K562 (cell line): Measurements from ENCODE around the gene HEPACAM. TPM values are rescaled to one million over a fixed set of nuclear protein-coding genes. Genes with fewer than 3 reads are reported as not detected.

Source experiments
- ATF3 ChIP-seq, 2 experiments: fragments of 450-650 bp in 1 of 2; sonication (generic) in 1 of 2; formaldehyde crosslinking in 1 of 2; IDR thresholded peaks in 1 of 2; conservative IDR thresholded peaks in 1 of 2; 2 replicates each; pipeline versions ENCODE4 v1.6.1 to v1.8.1; 2016 to 2023; ENCODE audit warnings: mild to moderate bottlenecking in 2 of 2, moderate library complexity in 2 of 2, inconsistent platforms in 1 of 2, missing genetic modification reagents in 1 of 2
- CC2D1A ChIP-seq: fragments of 450-650 bp; IDR thresholded peaks from 2 replicates; pipeline ENCODE4 v1.6.1; 2017; ENCODE audit warnings: mild to moderate bottlenecking
- CHD4 ChIP-seq: fragments of 200-600 bp; sonication (generic); IDR thresholded peaks from 3 replicates; pipeline ENCODE4 v1.6.1; 2012; ENCODE audit warnings: low read depth, mild to moderate bottlenecking, mixed read lengths, low read length, inconsistent platforms; ENCODE audit not compliant: insufficient read depth, insufficient replicate concordance, poor library complexity, severe bottlenecking
- CUX1 ChIP-seq: fragments of 200-800 bp; sonication (Bioruptor generic); IDR thresholded peaks from 2 replicates; pipeline ENCODE4 v1.6.1; 2016; ENCODE audit warnings: missing genetic modification characterization, missing compliant biosample characterization
- EWSR1 ChIP-seq: fragments of 450-650 bp; IDR thresholded peaks from 2 replicates; pipeline ENCODE4 v1.6.1; 2018; ENCODE audit warnings: borderline replicate concordance, mild to moderate bottlenecking, low read depth, moderate library complexity; ENCODE audit not compliant: partially characterized antibody
- HSF4 ChIP-seq: fragments of 250-450 bp; sonication (Bioruptor Pico); IDR thresholded peaks from 2 replicates; pipeline ENCODE4 v2.1.2; 2022; ENCODE audit warnings: mild to moderate bottlenecking, moderate library complexity, borderline replicate concordance
- JUND ChIP-seq, 2 experiments: IDR thresholded peaks; 2 replicates in 1 of 2; 3 replicates in 1 of 2; pipeline ENCODE4 v1.6.1; 2011; ENCODE audit warnings: borderline replicate concordance in 2 of 2, low read depth in 2 of 2, low read length in 2 of 2, improper control_type of control experiment in 1 of 2, missing biosample characterization in 1 of 2, missing genetic modification characterization in 1 of 2, missing genetic modification reagents in 1 of 2
- MAFF ChIP-seq: IDR thresholded peaks from 2 replicates; pipeline ENCODE4 v1.6.1; 2012; ENCODE audit warnings: low read length, improper control_type of control experiment
- MEF2A ChIP-seq: IDR thresholded peaks from 2 replicates; pipeline ENCODE4 v1.6.1; 2011; ENCODE audit warnings: low read depth, mild to moderate bottlenecking, low read length, moderate library complexity; ENCODE audit not compliant: control insufficient read depth
- PHF8 ChIP-seq: fragments of 200-600 bp; sonication (generic); IDR thresholded peaks from 2 replicates; pipeline ENCODE4 v1.6.1; 2012; ENCODE audit warnings: mixed run types, mild to moderate bottlenecking, inconsistent platforms, low read length, moderate library complexity, borderline replicate concordance
- SMAD4 ChIP-seq: fragments of 250-450 bp; sonication (Bioruptor Pico); conservative IDR thresholded peaks from 2 replicates; pipeline ENCODE4 v1.8.0; 2021; ENCODE audit warnings: inconsistent platforms, mild to moderate bottlenecking, moderate library complexity
- SP2 ChIP-seq: IDR thresholded peaks from 2 replicates; pipeline ENCODE4 v1.6.1; 2011; ENCODE audit warnings: mild to moderate bottlenecking, low read depth, low read length, moderate library complexity; ENCODE audit not compliant: poor library complexity, severe bottlenecking; ENCODE audit errors: extremely low read depth
- XRCC4 ChIP-seq: IDR thresholded peaks from one replicate; pipeline ENCODE4 v1.6.1; 2011; ENCODE audit not compliant: insufficient read depth, insufficient read length; ENCODE audit errors: extremely low read depth
- ZBTB17 ChIP-seq: fragments of 450-650 bp; formaldehyde crosslinking; IDR thresholded peaks from 2 replicates; pipeline ENCODE4 v1.4.0; 2020; ENCODE audit warnings: mild to moderate bottlenecking
- ZNF146 ChIP-seq: IDR thresholded peaks from one replicate; pipeline ENCODE4 v1.6.1; 2018; ENCODE audit warnings: missing compliant biosample characterization; ENCODE audit not compliant: unreplicated experiment
- ZNF253 ChIP-seq: fragments of 250-450 bp; sonication (Bioruptor Pico); conservative IDR thresholded peaks from 2 replicates; pipeline ENCODE4 v1.6.1; 2021; ENCODE audit warnings: mild to moderate bottlenecking
- ZNF444 ChIP-seq: fragments of 250-450 bp; sonication (Bioruptor Pico); IDR thresholded peaks from 2 replicates; pipeline ENCODE4 v1.4.0; 2020; ENCODE audit warnings: mild to moderate bottlenecking, moderate library complexity
- polyA plus RNA-seq, 8 experiments: library from polyadenylated mRNA; depleted of rRNA in 4 of 8; stranded (reverse) in 5 of 8; unstranded in 3 of 8; fragments of >200 nt; fragmentation: Nextera tagmentation in 2 of 8; fragmentation: Illumina TruSeq in 1 of 8; extraction: Ambion mirVana in 2 of 8; extraction: Trizol in 1 of 8; gene quantifications; 2 replicates each; pipeline versions ENCODE4 v1.2.1 to v1.2.3, GENCODE V29; 2011 to 2014; ENCODE audit warnings: inconsistent platforms in 1 of 8, missing spikeins in 1 of 8
- total RNA-seq, 7 experiments: library from RNA; depleted of rRNA in 6 of 7; stranded (reverse); fragments of >200 nt in 6 of 7; fragmentation: Illumina TruSeq in 2 of 7; extraction: Trizol in 2 of 7; gene quantifications; 2 replicates each; pipeline versions ENCODE4 v1.2.1 to v1.2.3, GENCODE V29; 2011 to 2021; ENCODE audit warnings: low replicate concordance in 1 of 7
- TF ChIP-seq, protein P1 (sequence below): sonication (generic); formaldehyde crosslinking; IDR thresholded peaks from 2 replicates; pipeline ENCODE4 v1.8.1; 2022; ENCODE audit warnings: missing genetic modification reagents

HEPACAM gene
- total and polyA plus RNA-seq, 9 of the 15 experiments (the other 6 are each of a cell fraction or from before 2014, with no cell fraction given): not detected

- no peak for TF ChIP-seq CUX1 (CRISPR knock-in tag)
- TF ChIP-seq CC2D1A: no peak
- peak; percentile 91 for TF ChIP-seq PHF8
- TF ChIP-seq, protein P1, sequence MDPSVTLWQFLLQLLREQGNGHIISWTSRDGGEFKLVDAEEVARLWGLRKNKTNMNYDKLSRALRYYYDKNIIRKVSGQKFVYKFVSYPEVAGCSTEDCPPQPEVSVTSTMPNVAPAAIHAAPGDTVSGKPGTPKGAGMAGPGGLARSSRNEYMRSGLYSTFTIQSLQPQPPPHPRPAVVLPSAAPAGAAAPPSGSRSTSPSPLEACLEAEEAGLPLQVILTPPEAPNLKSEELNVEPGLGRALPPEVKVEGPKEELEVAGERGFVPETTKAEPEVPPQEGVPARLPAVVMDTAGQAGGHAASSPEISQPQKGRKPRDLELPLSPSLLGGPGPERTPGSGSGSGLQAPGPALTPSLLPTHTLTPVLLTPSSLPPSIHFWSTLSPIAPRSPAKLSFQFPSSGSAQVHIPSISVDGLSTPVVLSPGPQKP (CRISPR knock-in tag): no peak
- TF ChIP-seq MEF2A: no peak
- no peak for TF ChIP-seq ZNF253
- TF ChIP-seq JUND (IDR thresholded peaks at IDR 0.05; ENCODE audit: borderline replicate concordance, low read depth, low read length): peak; percentile 65
- TF ChIP-seq JUND (tag; IDR thresholded peaks at IDR 0.05; ENCODE audit: borderline replicate concordance, low read depth, low read length): peak; percentile 32; the same call in 1 of the 3 replicates
- no peak for TF ChIP-seq EWSR1
- TF ChIP-seq SMAD4 (CRISPR knock-in tag): 0 out of 2 replicates have a peak, but pooled peaks have one; percentile 30
- 0 out of 2 replicates have a peak, but pooled peaks have one; percentile 9 for TF ChIP-seq ATF3 (IDR thresholded peaks at IDR 0.05)
- TF ChIP-seq ATF3 (CRISPR knock-in tag; conservative IDR thresholded peaks at IDR 0.05): no peak
- TF ChIP-seq HSF4: no peak
- peak; percentile 31 for TF ChIP-seq SP2
- TF ChIP-seq ZNF444 (CRISPR knock-in tag): no peak
- TF ChIP-seq ZNF146: no peak
- TF ChIP-seq MAFF: no peak
- no peak for TF ChIP-seq XRCC4
- TF ChIP-seq ZBTB17 (CRISPR knock-in tag): peak; percentile 76
- TF ChIP-seq CHD4: no peak
Measured at GRCh38 chr11:124953753-124954589, 18.1 kb upstream of the HEPACAM start, which contains the start of gene CCDC15 (continued).
